A549 (cell line): ENCODE measurements around the gene RIT1. TPM values are rescaled to one million over a fixed set of nuclear protein-coding genes. Genes with fewer than 3 reads are reported as not detected.

Experiments
- ATAC-seq, 2 experiments: fragments of 200-7000 bp in 1 of 2; fragments of >200 bp in 1 of 2; cut with Nextera tagmentation in 1 of 2; cut with Tn5 transposase in 1 of 2; 3 replicates each; pipeline versions ENCODE4 v1.8.0 to v1.9.1; 2018 to 2020; ENCODE audit warnings: mild to moderate bottlenecking in 1 of 2, moderate library complexity in 1 of 2
- CTCF ChIA-PET: fragments of 300-600 bp; sonication (Branson Sonifier 250); formaldehyde crosslinking; extraction: SDS; loops from one replicate; lab custom pipeline; 2021; ENCODE audit warnings: antibody characterized with exemption, inconsistent platforms; lab: Yijun Ruan, JAX
- POLR2A ChIA-PET: fragments of 350-600 bp; formaldehyde crosslinking; extraction: SDS; loops from one replicate; lab custom pipeline; 2021; ENCODE audit warnings: antibody characterized with exemption, inconsistent platforms; lab: Yijun Ruan, JAX
- DNase-seq, 2 experiments: peaks; one replicate each; pipeline versions ENCODE4 v3.0.0 to v3.0.0-alpha.2; 2011 to 2016; ENCODE audit warnings: low read depth in 1 of 2, low spot score in 1 of 2
- FAIRE-seq: peaks from 2 replicates; lab custom pipeline; 2011; peaks lifted over from hg19 to GRCh38; lab: Jason Lieb, UNC
- H3K27ac ChIP-seq, 2 experiments: fragments of >200 bp; sonication (Bioruptor Twin); formaldehyde crosslinking; 3 replicates each; pipeline ENCODE4 v1.5.1; 2016 to 2017
- H3K4me1 ChIP-seq: fragments of >200 bp; sonication (Bioruptor Twin); formaldehyde crosslinking; 3 replicates; pipeline ENCODE4 v1.6.1; 2016
- H3K4me2 ChIP-seq: fragments of >200 bp; sonication (Bioruptor Twin); formaldehyde crosslinking; 3 replicates; pipeline ENCODE4 v1.6.1; 2016
- H3K4me3 ChIP-seq: fragments of >200 bp; sonication (Bioruptor Twin); formaldehyde crosslinking; 3 replicates; pipeline ENCODE4 v1.5.1; 2016
- H3K9me3 ChIP-seq: fragments of >200 bp; sonication (Bioruptor Twin); formaldehyde crosslinking; 3 replicates; pipeline ENCODE4 v1.6.1; 2016
- CBX8 ChIP-seq: fragments of 200-600 bp; sonication (generic); IDR thresholded peaks from 2 replicates; pipeline ENCODE4 v1.6.1; 2016
- CEBPB ChIP-seq, 2 experiments: fragments of >200 bp in 1 of 2; sonication (Bioruptor Twin) in 1 of 2; formaldehyde crosslinking in 1 of 2; IDR thresholded peaks; 2 replicates each; pipeline ENCODE4 v1.6.1; 2012 to 2016
- CHD2 ChIP-seq: fragments of 150-350 bp; IDR thresholded peaks from 2 replicates; pipeline ENCODE4 v1.6.1; 2014; ENCODE audit warnings: low read length; ENCODE audit not compliant: partially characterized antibody
- CHD4 ChIP-seq: fragments of 200-600 bp; sonication (generic); IDR thresholded peaks from 2 replicates; pipeline ENCODE4 v1.6.1; 2016; ENCODE audit warnings: antibody characterized with exemption, mild to moderate bottlenecking, borderline replicate concordance
- EHF ChIP-seq: fragments of 250-450 bp; sonication (Bioruptor Pico); IDR thresholded peaks from 2 replicates; pipeline ENCODE4 v1.5.0; 2020; ENCODE audit warnings: mild to moderate bottlenecking
- ELK1 ChIP-seq: fragments of 150-350 bp; IDR thresholded peaks from 2 replicates; pipeline ENCODE4 v1.6.1; 2014; ENCODE audit warnings: low read depth, mild to moderate bottlenecking, low read length
- FOXS1 ChIP-seq: fragments of 250-450 bp; sonication (Bioruptor Pico); IDR thresholded peaks from 2 replicates; pipeline ENCODE4 v1.5.0; 2020; ENCODE audit warnings: mild to moderate bottlenecking, moderate library complexity
- HEYL ChIP-seq: fragments of 250-450 bp; sonication (Bioruptor Pico); IDR thresholded peaks from 2 replicates; pipeline ENCODE4 v1.8.0; 2021; ENCODE audit warnings: mild to moderate bottlenecking, moderate library complexity
- HMGXB4 ChIP-seq: fragments of 250-450 bp; sonication (Bioruptor Pico); IDR thresholded peaks from 2 replicates; pipeline ENCODE4 v1.5.0; 2021; ENCODE audit warnings: mild to moderate bottlenecking, moderate library complexity, borderline replicate concordance
- JUNB ChIP-seq: fragments of >200 bp; sonication (Bioruptor Twin); formaldehyde crosslinking; IDR thresholded peaks from 2 replicates; pipeline ENCODE4 v1.6.1; 2016
- KDM1A ChIP-seq: fragments of 200-600 bp; sonication (generic); IDR thresholded peaks from 2 replicates; pipeline ENCODE4 v1.6.1; 2016; ENCODE audit warnings: low read depth, mild to moderate bottlenecking
- KDM5A ChIP-seq: fragments of 200-600 bp; sonication (generic); IDR thresholded peaks from 2 replicates; pipeline ENCODE4 v1.6.1; 2016; ENCODE audit warnings: antibody characterized with exemption, mild to moderate bottlenecking
- NFE2L2 ChIP-seq: fragments of 150-350 bp; conservative IDR thresholded peaks from 2 replicates; pipeline ENCODE4 v1.6.1; 2014; ENCODE audit warnings: low read length
- NPAS2 ChIP-seq: fragments of 250-450 bp; sonication (Bioruptor Pico); IDR thresholded peaks from 2 replicates; pipeline ENCODE4 v1.8.0; 2022; ENCODE audit warnings: mild to moderate bottlenecking, moderate library complexity, borderline replicate concordance
- PHF8 ChIP-seq: fragments of 200-600 bp; sonication (generic); IDR thresholded peaks from 2 replicates; pipeline ENCODE4 v1.6.1; 2016; ENCODE audit warnings: low read depth, mild to moderate bottlenecking, antibody characterized with exemption, moderate library complexity, borderline replicate concordance
- REST ChIP-seq: fragments of 200-600 bp; sonication (generic); IDR thresholded peaks from 2 replicates; pipeline ENCODE4 v1.6.1; 2016; ENCODE audit warnings: antibody characterized with exemption, mild to moderate bottlenecking, moderate library complexity
- TP53 ChIP-seq: fragments of 250-450 bp; sonication (Bioruptor Pico); IDR thresholded peaks from 2 replicates; pipeline ENCODE4 v1.5.0; 2021; ENCODE audit warnings: mild to moderate bottlenecking, moderate library complexity
- ZNF302 ChIP-seq: fragments of 250-450 bp; sonication (Bioruptor Pico); IDR thresholded peaks from 2 replicates; pipeline ENCODE4 v1.9.0; 2021; ENCODE audit warnings: inconsistent platforms, mild to moderate bottlenecking, moderate library complexity
- WGBS: methylation state at CpG from one replicate; pipeline ENCODE4 v1.1.6; 2017; ENCODE audit errors: missing lambda C conversion rate; 5-methylcytosine and 5-hydroxymethylcytosine counted together
- polyA plus RNA-seq, 4 experiments: library from polyadenylated mRNA; depleted of rRNA in 3 of 4; stranded (reverse); fragments of >200 nt; fragmentation: RNase III in 1 of 4; extraction: RNeasy Plus Mini Kit Qiagen cat#74134 plus additional on column Dnase treatment in 1 of 4; gene quantifications; 2 replicates in 3 of 4; 3 replicates in 1 of 4; pipeline ENCODE4 v1.2.3, GENCODE V29; 2011 to 2017

RIT1 gene
- polyA plus RNA-seq, 2 of the 4 experiments (the other 2 are of a cell fraction), result 23.6 to 51.9 TPM

- TF ChIP-seq HMGXB4 (CRISPR knock-in tag) (no peak), KDM5A (no peak), NPAS2 (no peak), CBX8 (no peak), HEYL (CRISPR knock-in tag) (no peak), REST (no peak), ELK1 (no peak), CHD2 (no peak), FOXS1 (CRISPR knock-in tag) (no peak)
- TF ChIP-seq, all 56 proteins: peak for 0
Measured at GRCh38 chr1:155950829-155951228, 39.7 kb upstream of the RIT1 start (continued).

GRCh38 chr1:155947741-155948140 is 36.6 kb upstream of the RIT1 start:
- H3K4me1 ChIP-seq, result peaks cover 47% of the 10 kb centered on the region
- no peak for ATAC-seq
- CTCF ChIA-PET, result interaction anchor here (0.7 to 6.8 kb wide), 7 partner anchors 8 to 85 kb away, joined by 3 to 41 read pairs (median 9); partner anchors contain the start of gene RXFP4
- no peak overlapping the region for H3K4me2 ChIP-seq
- TF ChIP-seq PHF8 (no peak), ZNF302 (no peak), EHF (CRISPR knock-in tag) (no peak), CEBPB (IDR thresholded peaks at IDR 0.05) (no peak)
- no peaks in the 10 kb centered on the region for H3K9me3 ChIP-seq
- no peak overlapping the region for H3K27ac ChIP-seq
- no peak for FAIRE-seq
- WGBS, result 95% methylated on average over 8 of the region's 8 CpGs
- no peak for DNase-seq
- no peak overlapping the region for H3K4me3 ChIP-seq
- POLR2A ChIA-PET, result interaction anchor here (0.9 kb wide), 1 partner anchor 13 kb away, joined by 3 read pairs; the partner anchor contains the start of gene KHDC4

- Histone ChIP-seq H3K4me3 (no peak overlapping the region), H3K4me1 (peaks cover 51% of the 10 kb centered on the region), H3K9me3 (no peaks in the 10 kb centered on the region), H3K4me2 (no peak overlapping the region), H3K27ac (no peak overlapping the region)
- ChIA-PET POLR2A (no interaction called here), CTCF (interaction anchor here (0.7 to 6.8 kb wide), 6 partner anchors 8 to 85 kb away, joined by 3 to 41 read pairs (median 12); partner anchors contain the start of gene RXFP4)
- DNase-seq (no peak), ATAC-seq (no peak)
- WGBS, result 77% methylated on average over 4 of the region's 4 CpGs
- TF ChIP-seq NFE2L2, result no peak
- no peak for TF ChIP-seq CHD4
- no peak for TF ChIP-seq TP53 (CRISPR knock-in tag)
- TF ChIP-seq JUNB, result no peak
- TF ChIP-seq CHD2, result no peak
- no peak for TF ChIP-seq KDM1A
- TF ChIP-seq, all 56 proteins: peak for 0
- no peak for FAIRE-seq
Measured at GRCh38 chr1:155947292-155947691, 36.1 kb upstream of the RIT1 start.
